NCI-H2107 treated with DMSO at 0.1 percent for 48 hours (cell line): Measurements from ENCODE around the gene GRIPAP1.
A peak's percentile ranks its signal among the peaks of the same experiment; 100 is the strongest.

Source experiments
- DNase-seq: peaks from one replicate; lab custom pipeline; 2025; ENCODE audit not compliant: unreplicated experiment; lab: John Stamatoyannopoulos, UW

GRIPAP1 gene

GRCh38 chrX:49002091-49002935, at the start of gene GRIPAP1:
TSS of gene GRIPAP1 (minus strand) at chrX:49002264. CDS start at chrX:49002229, 35 bp downstream.
- DNase-seq, result peak; percentile 91

GRCh38 chrX:49043987-49044281, 41.9 kb upstream of the GRIPAP1 start:
- no peak for DNase-seq

- DNase-seq, result peak; percentile 99
These were observed 41.3 kb upstream of the GRIPAP1 start, which contains the start of gene TFE3 for GRCh38 chrX:49043220-49043986. TSS of gene TFE3 (minus strand) at chrX:49043357. CDS start at chrX:49043226, 131 bp downstream.

GRCh38 chrX:49042581-49043219, 40.6 kb upstream of the GRIPAP1 start:
- no peak for DNase-seq

DNA sequence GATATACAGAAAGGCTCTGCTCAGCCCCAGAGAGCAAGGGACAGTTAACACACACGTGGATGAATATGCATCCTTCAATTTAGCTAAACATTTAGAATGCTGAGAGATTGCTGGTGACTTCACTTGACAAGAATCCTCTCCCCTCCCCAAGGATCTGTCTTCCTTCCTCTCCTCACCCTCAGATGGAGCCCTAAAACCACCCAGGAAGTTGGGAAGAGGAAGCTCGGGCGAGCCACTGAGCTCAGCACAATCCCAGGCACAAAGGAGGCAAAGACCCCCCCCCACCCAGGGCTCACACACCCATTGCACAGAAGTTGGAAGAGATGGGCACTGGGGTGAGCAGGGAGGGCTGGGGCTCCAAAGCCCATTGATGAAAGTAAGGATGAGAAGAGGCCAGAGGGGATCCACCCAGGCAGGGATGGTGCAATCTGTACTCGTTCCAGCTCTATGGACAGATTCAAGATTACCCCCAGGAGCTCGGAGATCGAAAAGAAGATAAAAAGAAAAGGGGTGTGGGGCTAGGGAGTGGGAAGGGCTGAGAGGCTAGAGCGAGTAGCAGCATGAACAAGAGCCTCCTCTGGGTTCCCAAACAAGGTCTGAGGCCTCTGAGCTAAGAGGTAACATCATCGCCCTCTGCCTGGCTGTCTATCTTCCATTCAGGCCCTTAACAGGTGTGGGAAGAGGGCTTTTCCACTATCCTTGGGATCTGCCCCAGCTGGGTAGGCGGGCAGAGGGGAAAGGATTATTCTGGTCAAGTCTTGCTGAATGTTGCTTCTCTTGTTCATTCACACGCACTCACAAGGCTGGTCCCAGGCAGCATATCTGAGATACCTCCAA, 39.9 kb upstream of the GRIPAP1 start:
- no peak for DNase-seq

- no peak for DNase-seq
These were observed 38.4 kb upstream of the GRIPAP1 start for GRCh38 chrX:49040376-49040955.

GRCh38 chrX:49039598-49040375, 37.7 kb upstream of the GRIPAP1 start:
- DNase-seq, result peak; percentile 83

DNA sequence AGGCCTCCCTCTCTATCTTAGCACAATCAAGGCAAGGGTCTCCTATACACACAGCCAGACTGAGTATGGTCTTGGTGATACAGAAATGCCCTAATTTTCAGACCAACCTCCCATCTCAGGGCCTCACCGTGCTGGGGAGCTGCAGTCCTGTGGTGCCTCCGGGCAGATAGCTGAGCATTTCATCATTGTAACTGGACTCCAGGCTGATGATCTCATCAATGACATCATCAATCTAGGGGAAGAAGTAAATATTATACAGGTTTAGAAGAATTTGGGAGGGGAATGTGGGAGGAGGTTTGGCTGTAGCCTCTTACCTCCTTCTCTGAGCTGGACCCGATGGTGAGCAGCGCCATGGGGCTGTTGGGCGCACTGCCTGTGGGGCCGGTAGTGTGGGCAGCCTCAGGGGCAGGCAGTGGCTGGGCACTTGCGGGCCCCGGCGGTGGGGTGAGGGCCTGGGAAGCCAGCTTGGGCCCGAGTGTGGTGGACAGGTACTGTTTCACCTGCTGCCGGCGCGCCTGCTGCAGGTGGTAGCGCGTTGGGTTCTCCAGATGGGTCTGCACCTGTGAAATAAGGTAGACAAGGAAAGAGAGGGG, 35.9 kb upstream of the GRIPAP1 start:
- no peak for DNase-seq

DNA sequence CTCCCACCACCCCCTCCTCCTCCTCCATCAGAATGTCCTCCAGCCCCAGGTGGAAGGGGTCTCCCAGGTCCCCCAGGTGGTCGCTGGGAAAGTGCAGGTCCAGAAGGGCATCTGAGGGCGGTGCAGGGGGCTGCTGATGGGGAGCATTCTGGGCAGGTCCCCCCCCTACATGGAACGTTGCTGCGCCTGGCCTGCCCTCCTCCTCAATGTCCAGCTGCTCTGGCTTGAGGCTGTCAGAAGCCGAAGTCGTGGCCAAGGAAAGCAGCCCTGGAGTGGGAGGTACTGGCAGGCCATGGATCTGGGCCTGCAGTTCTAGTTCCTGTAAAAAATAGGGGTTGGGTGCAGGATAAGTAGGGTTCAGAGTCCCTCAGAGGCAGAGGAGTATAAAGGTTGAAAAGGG, 28.2 kb upstream of the GRIPAP1 start:
- DNase-seq, result no peak

- no peak for DNase-seq
These were observed 27.8 kb upstream of the GRIPAP1 start for GRCh38 chrX:49029876-49030275.

DNA sequence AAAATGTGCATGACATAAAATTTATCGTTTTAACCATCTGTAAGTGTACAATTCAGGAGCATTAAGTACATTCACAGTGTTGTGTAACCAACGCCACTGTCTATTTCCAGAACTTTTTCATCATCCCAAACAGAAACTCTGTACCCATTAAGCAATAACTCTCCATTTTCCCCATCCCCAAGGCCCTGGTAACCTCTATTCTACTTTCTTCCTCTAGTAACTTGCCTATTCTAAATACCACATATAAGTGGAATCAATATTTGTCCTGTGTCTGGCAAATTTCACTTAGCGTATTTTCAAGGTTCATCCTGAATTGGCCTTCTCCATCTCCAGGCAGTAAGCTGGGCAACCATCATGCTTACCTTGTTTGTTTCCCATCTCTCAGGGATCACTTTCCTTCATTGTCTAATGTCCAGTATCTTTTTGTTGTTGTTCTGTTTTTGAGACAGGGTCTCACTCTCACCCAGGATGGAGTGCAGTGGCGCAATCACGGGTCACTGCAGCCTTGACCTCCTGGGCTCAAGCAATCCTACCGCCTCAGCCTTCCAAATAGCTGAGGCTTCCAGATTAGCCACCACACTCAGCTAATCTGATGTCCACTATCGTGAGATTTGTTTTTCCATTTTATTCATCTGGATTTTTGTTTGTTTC, 17.7 kb upstream of the GRIPAP1 start:
- no peak for DNase-seq

GRCh38 chrX:49019050-49019449, 17.0 kb upstream of the GRIPAP1 start:
- no peak for DNase-seq

DNA sequence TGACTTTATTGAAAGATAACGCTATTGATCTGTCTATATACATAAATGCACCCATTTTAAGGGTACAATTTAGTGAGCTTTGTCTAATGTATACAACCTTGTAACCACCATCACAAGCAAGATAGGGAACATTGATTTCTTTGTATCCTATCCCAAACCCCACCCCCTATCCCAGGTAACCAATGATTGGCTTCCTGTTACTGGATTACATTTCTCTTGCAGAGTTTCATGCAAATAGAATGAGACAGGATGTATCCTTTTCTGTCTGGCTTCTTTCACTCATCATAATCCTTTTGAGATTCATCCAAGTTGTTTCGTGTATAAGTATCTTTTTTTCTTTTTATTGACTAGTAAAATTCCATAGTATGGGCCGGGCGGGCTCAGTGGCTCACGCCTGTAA, 1.6 kb upstream of the GRIPAP1 start:
- no peak for DNase-seq

DNA sequence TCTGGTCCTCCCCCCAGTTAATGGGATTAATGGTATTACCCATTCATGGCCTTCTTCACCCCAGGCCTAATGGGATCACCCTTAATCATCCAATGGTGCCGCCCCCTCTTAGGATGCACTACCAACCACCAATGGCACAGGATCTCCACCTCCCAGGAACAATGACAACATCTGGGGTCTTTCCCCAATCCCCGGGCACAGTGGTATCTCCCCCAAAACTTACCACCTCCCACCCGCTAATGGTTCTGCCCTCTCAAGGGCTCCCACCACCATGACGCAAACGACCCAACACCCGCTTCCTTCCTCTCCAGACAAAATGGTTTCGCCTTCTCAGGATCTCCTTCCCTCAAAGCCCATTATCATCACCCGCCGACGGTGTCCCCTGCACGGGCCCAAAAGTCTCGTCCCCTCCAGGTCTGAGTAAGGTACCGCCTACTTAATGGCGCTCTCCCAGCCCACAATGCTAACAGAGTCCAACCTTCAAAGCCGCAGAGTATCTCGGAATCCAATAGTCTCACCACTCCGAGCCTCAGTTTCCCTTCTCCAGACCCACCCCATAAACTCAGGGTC, 458 bp downstream of the GRIPAP1 start:
- DNase-seq, result no peak

DNA sequence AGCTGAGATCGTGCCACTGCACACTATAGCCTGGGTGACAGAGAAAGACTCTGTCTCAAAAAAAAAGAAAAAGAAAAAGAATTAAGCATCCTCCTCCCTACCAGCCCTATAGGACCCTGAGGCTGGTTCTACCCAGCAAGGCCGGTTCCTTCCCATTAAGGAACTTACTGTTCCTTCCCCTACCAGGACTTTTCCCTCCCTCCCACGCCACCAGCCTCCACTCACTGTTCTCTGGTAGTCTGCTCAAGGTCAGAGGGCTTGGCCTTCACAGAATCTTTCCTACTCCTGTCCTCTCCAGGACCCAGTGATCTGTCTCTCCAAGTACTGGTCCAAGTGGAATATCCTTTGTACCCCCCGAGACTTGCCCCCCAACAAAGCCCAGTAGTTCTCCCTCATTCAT, 1.4 kb downstream of the GRIPAP1 start:
- no peak for DNase-seq

DNA sequence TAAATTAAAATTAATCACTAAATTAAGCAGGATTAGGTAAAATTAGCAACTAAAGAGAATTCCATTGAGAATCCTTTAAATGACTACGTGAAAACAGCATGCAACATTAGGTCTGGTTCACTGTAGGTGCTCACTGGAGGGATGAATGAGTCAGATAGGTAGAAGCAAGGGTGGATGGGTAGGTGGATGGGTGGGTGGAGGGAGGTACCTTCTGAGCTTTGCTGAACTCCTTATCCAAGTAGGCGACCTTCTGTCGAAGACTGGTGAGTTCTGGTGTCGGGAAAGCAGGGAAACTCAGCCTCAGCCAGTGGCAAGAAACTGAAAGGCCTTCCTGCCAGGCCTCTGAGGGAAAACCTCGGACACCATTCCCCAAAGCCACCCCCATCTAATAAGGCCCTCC, 3.0 kb downstream of the GRIPAP1 start:
- DNase-seq, result no peak

- DNase-seq, result no peak
These were observed 3.7 kb downstream of the GRIPAP1 start for GRCh38 chrX:48998391-48998790.

DNA sequence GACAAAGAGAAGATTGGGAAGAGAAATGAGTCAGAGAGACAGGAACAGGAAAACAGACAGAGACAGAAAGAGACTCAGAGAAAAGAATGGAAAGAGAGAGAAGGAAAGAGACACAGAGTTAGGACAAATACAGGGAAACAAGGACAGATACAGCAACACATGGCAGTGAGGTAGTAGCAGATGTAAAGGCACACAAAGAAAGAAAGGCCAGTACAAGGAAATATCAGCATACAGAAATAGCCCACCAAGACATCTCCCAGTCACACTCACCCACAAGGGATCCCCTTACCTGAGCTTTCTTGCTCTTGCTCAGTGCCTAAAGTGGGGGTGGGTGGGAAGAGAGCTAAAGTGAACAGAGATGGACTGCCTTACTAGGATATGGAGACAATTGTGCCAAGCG, 4.2 kb downstream of the GRIPAP1 start:
- DNase-seq, result no peak

DNA sequence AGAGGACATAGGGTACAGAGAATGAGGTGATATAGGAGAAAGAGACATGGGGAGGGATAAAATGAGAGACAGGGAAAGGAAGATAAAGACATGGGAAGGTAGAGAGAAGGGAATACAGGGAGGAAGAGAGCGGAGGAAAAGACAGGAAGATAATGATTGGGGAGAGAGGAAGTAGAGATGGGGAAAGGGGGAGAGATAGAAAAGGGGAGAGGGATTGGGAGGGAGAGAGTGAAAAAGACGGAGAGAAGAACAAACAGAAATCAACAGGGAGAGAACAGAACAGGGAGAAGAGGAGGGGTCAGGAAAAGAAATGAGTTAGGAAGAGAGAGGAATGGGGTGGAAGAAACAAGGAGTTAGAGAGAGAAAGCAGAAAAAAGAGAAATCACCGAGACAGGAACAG, 4.6 kb downstream of the GRIPAP1 start:
- DNase-seq, result no peak
